ENCODE data around the gene RPH3AL. TPM values are rescaled to one million over a fixed set of nuclear protein-coding genes. Genes with fewer than 3 reads are reported as not detected.

Gene RPH3AL
- total and polyA plus RNA-seq, 4 experiments from 2014 or later, result 1.7 to 5.9 (median 4.0) TPM

DNA sequence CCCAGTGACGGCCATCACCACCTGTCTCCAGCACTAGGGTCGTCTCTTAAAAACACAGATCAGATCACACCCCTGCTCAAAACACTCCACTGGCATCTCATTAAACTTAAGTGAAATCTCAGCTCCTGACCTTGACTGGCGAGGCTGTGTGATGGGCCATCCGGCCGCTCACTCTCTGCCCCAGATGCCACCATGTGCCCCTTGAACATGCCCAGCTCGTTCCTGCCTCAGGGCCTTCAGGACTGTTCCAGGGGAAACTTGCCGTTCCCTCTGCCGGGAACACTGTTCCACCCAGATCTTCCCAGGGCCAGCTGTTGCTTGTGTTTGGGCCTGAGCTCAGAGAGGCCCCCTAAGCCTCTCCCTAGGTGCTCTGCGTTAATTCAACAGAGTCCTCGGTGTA, 39.4 kb downstream of the RPH3AL start:
- DNase-seq, result no peak
- no peak overlapping the region for H3K4me3 Mint-ChIP-seq
- peaks cover 0 to 3% (median 0%) of the 10 kb centered on the region in 8 donors for H3K9me3 Mint-ChIP-seq
- peak overlapping the region in 1 of 7 donors; percentile 2 for H3K27ac Mint-ChIP-seq
- peaks cover 0 to 6% (median 0%) of the 10 kb centered on the region in 4 donors for H3K4me1 Mint-ChIP-seq
- no peaks in the 10 kb centered on the region for H3K27me3 Mint-ChIP-seq
- H3K36me3 Mint-ChIP-seq, result peaks cover 0 to 2% of the 10 kb centered on the region in 2 donors
- no peaks in the 10 kb centered on the region for H3K9me3 ChIP-seq (ENCODE audit: control insufficient read depth in 1 of 2, low read length in 2 of 2)
- no peaks in the 10 kb centered on the region for H3K36me3 ChIP-seq (ENCODE audit: insufficient read depth, low read length)
- H3K4me1 ChIP-seq (ENCODE audit: insufficient read depth, low read length), result no peaks in the 10 kb centered on the region
- intact Hi-C loops (cut with micrococcal nuclease), result no loop called here
- H3K4me3 ChIP-seq (ENCODE audit: low read length in 2 of 2), result no peak overlapping the region
- H3K27ac ChIP-seq (ENCODE audit: low read depth, low read length), result no peak overlapping the region
- ChIA-PET POLR2A (ENCODE audit: partially characterized antibody) (no interaction called here), CTCF (ENCODE audit: partially characterized antibody) (no interaction called here)
- H3K27me3 ChIP-seq (ENCODE audit: insufficient read depth, low read length), result no peaks in the 10 kb centered on the region

DNA sequence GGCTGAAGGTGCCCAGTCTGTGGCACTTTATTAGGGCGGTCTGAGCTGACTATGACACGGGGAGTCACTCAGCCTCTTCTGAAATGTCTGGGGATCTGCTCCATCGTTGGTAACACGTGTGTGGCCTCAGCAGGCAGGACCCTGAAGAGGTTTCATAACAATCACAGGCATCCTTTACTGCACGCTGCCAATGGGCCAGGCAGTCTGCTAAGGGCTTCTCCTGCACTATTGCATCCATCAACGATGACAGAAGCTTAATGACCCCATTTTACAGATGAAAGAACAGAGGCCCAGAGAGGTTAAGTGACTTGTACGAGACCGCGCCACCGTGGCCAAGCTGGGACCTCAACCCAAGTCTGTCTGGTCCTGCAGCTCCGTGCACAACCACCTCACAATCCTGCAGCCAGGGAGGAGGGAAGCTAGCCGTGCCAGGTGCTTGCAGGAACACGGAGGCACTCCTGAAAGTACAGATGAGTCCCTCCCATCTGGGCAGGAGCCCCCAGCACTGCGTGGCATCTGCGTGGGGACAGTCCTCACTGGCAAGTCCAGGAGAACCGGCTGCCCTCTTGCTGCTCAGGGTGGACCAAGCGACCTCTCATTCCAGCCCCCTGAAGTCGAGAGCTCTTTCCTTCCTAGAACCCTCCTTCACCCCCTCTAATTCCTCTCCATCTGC, 40.0 kb downstream of the RPH3AL start:
- Histone ChIP-seq H3K27ac (ENCODE audit: low read depth, low read length) (no peak overlapping the region), H3K36me3 (ENCODE audit: insufficient read depth, low read length) (no peaks in the 10 kb centered on the region), H3K27me3 (ENCODE audit: insufficient read depth, low read length) (no peaks in the 10 kb centered on the region), H3K4me3 (ENCODE audit: low read length in 2 of 2) (no peak overlapping the region), H3K9me3 (ENCODE audit: control insufficient read depth in 1 of 2, low read length in 2 of 2) (no peaks in the 10 kb centered on the region), H3K4me1 (ENCODE audit: insufficient read depth, low read length) (no peaks in the 10 kb centered on the region)
- peaks cover 0 to 6% (median 0%) of the 10 kb centered on the region in 4 donors for H3K4me1 Mint-ChIP-seq
- CTCF ChIA-PET (ENCODE audit: partially characterized antibody), result no interaction called here
- intact Hi-C loops (cut with micrococcal nuclease), result no loop called here
- no peaks in the 10 kb centered on the region for H3K27me3 Mint-ChIP-seq
- no peak overlapping the region for H3K27ac Mint-ChIP-seq
- H3K36me3 Mint-ChIP-seq, result no peaks in the 10 kb centered on the region
- H3K4me3 Mint-ChIP-seq, result no peak overlapping the region
- POLR2A ChIA-PET (ENCODE audit: partially characterized antibody), result no interaction called here
- H3K9me3 Mint-ChIP-seq, result peaks cover 0 to 3% (median 0%) of the 10 kb centered on the region in 8 donors
- DNase-seq, result no peak

DNA sequence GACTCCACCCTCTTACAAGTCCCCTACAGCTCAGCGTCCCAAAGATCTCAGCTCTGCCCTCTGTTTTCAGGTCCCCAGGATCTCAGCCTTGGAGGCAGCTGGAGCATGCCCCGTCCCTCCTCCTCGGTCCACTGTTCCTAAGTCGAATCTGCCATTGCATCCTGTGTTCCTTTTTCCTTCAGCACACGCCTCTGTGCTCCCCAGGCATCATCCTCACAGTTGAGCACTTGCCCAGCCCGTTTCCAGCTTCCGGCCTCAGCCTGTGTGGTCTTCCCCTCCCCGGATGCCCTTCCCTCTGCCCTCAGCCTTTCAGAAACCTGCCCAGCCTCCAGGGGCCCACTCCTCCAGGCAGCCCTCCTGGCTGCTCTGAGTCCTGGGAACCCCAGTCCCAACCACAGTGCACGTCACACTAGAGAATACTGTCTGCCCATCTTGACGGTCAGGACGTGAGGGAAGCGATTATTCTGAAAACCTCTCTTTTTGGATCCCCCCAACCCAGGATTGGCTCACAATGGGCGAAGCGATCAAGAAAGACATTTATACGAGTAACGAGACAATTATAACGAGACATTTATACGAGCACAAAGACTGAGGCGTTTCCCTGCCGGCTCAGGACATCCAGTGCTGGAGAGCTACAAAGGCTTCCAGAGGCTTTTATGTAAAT, 41.4 kb downstream of the RPH3AL start:
- Histone ChIP-seq H3K27me3 (ENCODE audit: insufficient read depth, low read length) (no peaks in the 10 kb centered on the region), H3K27ac (ENCODE audit: low read depth, low read length) (no peak overlapping the region), H3K9me3 (ENCODE audit: control insufficient read depth in 1 of 2, low read length in 2 of 2) (no peaks in the 10 kb centered on the region), H3K4me1 (ENCODE audit: insufficient read depth, low read length) (no peaks in the 10 kb centered on the region), H3K4me3 (ENCODE audit: low read length in 2 of 2) (no peak overlapping the region), H3K36me3 (ENCODE audit: insufficient read depth, low read length) (no peaks in the 10 kb centered on the region)
- peaks cover 0 to 6% (median 0%) of the 10 kb centered on the region in 4 donors for H3K4me1 Mint-ChIP-seq
- ChIA-PET CTCF (ENCODE audit: partially characterized antibody) (no interaction called here), POLR2A (ENCODE audit: partially characterized antibody) (no interaction called here)
- no peak overlapping the region for H3K4me3 Mint-ChIP-seq
- H3K9me3 Mint-ChIP-seq, result peaks cover 0 to 3% (median 0%) of the 10 kb centered on the region in 8 donors
- no peak for DNase-seq
- H3K27ac Mint-ChIP-seq, result no peak overlapping the region
- H3K36me3 Mint-ChIP-seq, result no peaks in the 10 kb centered on the region
- intact Hi-C loops (cut with micrococcal nuclease), result no loop called here
- H3K27me3 Mint-ChIP-seq, result no peaks in the 10 kb centered on the region

DNA sequence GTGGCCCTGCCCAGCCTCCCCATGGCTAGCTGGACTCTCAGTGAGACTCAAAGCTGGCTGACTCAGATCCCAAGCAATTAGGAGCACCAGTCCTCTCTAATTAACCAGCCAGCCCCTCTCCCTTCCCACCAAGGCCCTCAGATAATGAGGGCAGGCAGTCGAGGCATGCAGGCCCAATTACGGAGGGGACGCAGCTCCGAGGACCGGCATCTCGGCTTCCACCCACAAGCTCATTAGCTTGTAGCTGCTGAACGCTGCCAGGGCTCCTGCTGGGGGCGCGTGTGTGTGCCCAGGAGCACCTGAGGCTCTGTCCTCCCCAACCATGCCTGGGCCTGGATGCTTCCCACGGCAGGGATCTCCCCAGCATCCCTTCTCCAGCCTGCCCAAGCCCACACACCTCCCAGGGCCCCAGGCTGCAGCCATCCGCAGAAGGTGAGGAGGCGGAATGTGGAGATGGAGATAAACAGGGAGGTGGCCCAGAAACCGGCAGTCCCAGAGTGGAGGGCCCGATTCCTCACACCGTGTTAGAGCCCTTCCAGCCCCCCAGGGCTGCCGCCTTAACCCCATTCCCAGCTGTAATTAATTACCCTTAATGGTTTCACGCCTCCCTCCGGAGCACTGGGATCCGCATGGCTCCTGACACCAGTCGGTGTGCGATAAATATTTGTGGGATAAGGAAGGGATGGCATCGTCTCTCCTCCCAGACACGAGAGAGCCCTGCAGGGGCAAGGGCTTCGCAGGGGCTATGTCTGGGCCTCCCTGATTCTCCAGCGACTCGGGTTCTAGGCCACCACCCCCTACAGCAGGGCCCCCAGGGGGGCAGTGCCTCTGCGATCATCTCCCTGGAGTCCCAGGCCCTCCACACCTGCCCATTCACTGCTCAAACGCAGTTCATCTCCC, 42.2 kb downstream of the RPH3AL start:
- no peaks in the 10 kb centered on the region for H3K27me3 Mint-ChIP-seq
- Histone ChIP-seq H3K9me3 (ENCODE audit: control insufficient read depth in 1 of 2, low read length in 2 of 2) (no peaks in the 10 kb centered on the region), H3K4me3 (ENCODE audit: low read length in 2 of 2) (no peak overlapping the region), H3K27ac (ENCODE audit: low read depth, low read length) (no peak overlapping the region), H3K4me1 (ENCODE audit: insufficient read depth, low read length) (no peaks in the 10 kb centered on the region), H3K27me3 (ENCODE audit: insufficient read depth, low read length) (no peaks in the 10 kb centered on the region), H3K36me3 (ENCODE audit: insufficient read depth, low read length) (no peaks in the 10 kb centered on the region)
- no peaks in the 10 kb centered on the region for H3K36me3 Mint-ChIP-seq
- CTCF ChIA-PET (ENCODE audit: partially characterized antibody), result no interaction called here
- POLR2A ChIA-PET (ENCODE audit: partially characterized antibody), result no interaction called here
- peaks cover 0 to under 1% (median 0%) of the 10 kb centered on the region in 8 donors for H3K9me3 Mint-ChIP-seq
- intact Hi-C loops (cut with micrococcal nuclease), result no loop called here
- H3K27ac Mint-ChIP-seq, result no peak overlapping the region
- H3K4me1 Mint-ChIP-seq, result peaks cover 0 to 3% (median 0%) of the 10 kb centered on the region in 4 donors
- DNase-seq, result no peak
- no peak overlapping the region for H3K4me3 Mint-ChIP-seq

DNA sequence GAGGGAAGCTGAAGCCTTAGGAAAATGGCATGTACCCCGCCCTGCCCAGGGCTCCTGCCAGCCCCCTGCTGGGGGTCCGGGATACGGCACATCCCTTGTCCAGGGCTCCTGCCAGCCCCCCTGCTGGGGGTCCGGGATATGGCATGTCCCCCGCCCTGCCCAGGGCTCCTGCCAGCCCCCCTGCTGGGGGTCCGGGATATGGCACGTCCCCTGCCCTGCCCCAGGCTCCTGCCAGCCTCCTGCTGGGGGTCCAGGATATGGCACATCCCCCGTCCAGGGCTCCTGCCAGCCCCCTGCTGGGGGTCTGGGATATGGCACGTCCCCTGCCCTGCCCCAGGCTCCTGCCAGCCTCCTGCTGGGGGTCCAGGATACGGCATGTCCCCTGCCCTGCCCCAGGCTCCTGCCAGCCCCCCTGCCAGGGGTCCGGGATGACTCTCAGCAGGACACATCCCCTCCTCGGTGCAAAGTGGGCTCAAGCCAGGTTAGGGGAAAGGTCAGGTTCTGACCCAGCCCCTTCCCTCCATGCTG, 43.2 kb downstream of the RPH3AL start:
- Histone ChIP-seq H3K36me3 (ENCODE audit: insufficient read depth, low read length) (no peaks in the 10 kb centered on the region), H3K27ac (ENCODE audit: low read depth, low read length) (no peak overlapping the region), H3K27me3 (ENCODE audit: insufficient read depth, low read length) (no peaks in the 10 kb centered on the region), H3K9me3 (ENCODE audit: control insufficient read depth in 1 of 2, low read length in 2 of 2) (no peaks in the 10 kb centered on the region), H3K4me1 (ENCODE audit: insufficient read depth, low read length) (no peaks in the 10 kb centered on the region), H3K4me3 (ENCODE audit: low read length in 2 of 2) (no peak overlapping the region)
- no peak overlapping the region for H3K4me3 Mint-ChIP-seq
- CTCF ChIA-PET (ENCODE audit: partially characterized antibody), result no interaction called here
- DNase-seq, result no peak
- no peaks in the 10 kb centered on the region for H3K9me3 Mint-ChIP-seq
- no peak overlapping the region for H3K27ac Mint-ChIP-seq
- H3K4me1 Mint-ChIP-seq, result peaks cover 0 to 2% (median 0%) of the 10 kb centered on the region in 4 donors
- no peaks in the 10 kb centered on the region for H3K27me3 Mint-ChIP-seq
- POLR2A ChIA-PET (ENCODE audit: partially characterized antibody), result no interaction called here
- no peaks in the 10 kb centered on the region for H3K36me3 Mint-ChIP-seq
- intact Hi-C loops (cut with micrococcal nuclease), result no loop called here

DNA sequence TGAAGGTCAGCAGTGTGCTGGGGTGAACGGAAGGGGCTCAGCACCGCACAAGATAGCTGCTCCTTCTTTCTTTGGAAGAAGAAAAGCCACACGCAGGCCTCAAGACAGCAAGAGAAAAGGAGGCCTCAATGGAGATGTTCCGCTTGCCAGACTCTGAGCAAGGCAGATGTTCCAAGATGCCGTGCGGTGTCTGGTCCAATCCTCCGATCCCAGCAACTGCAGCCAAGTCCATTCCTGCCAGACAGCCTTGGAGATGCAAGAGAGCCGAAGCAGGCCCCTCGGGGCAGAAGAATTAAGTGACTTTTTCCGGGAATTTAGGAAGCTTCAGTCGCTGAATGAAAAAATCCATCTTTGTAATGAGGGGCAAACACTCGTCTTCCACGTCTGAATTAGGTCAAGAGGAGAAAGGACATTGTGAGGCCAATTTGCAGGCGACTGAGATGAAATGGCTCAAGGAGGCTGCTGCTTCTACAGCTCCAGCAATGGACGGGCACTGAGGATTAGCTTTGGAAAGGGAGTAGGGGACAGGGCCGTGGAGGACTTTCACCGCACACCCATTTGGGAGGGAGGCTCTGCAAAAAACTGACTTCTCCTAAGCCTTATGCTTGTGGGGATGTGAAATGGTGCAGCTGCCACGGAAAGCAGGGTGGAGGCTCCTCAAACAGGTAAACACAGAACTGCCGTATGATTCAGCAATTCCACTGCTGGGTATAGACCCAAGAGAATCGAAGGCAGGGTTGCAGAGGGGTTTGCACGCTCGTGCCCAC, 44.7 kb downstream of the RPH3AL start:
- CTCF ChIA-PET (ENCODE audit: partially characterized antibody), result no interaction called here
- intact Hi-C loops (cut with micrococcal nuclease), result no loop called here
- POLR2A ChIA-PET (ENCODE audit: partially characterized antibody), result no interaction called here
- no peak overlapping the region for H3K4me3 ChIP-seq (ENCODE audit: low read length in 2 of 2)
- no peaks in the 10 kb centered on the region for H3K36me3 ChIP-seq (ENCODE audit: insufficient read depth, low read length)
- no peaks in the 10 kb centered on the region for H3K4me1 ChIP-seq (ENCODE audit: insufficient read depth, low read length)
- no peak for DNase-seq
- no peaks in the 10 kb centered on the region for H3K27me3 ChIP-seq (ENCODE audit: insufficient read depth, low read length)
- H3K4me1 Mint-ChIP-seq, result peaks cover 0 to 2% (median 0%) of the 10 kb centered on the region in 4 donors
- peaks cover 0 to 1% of the 10 kb centered on the region in 2 donors for H3K27me3 Mint-ChIP-seq
- no peaks in the 10 kb centered on the region for H3K9me3 ChIP-seq (ENCODE audit: control insufficient read depth in 1 of 2, low read length in 2 of 2)
- no peak overlapping the region for H3K27ac ChIP-seq (ENCODE audit: low read depth, low read length)
- H3K9me3 Mint-ChIP-seq, result no peaks in the 10 kb centered on the region
- no peaks in the 10 kb centered on the region for H3K36me3 Mint-ChIP-seq
- no peak overlapping the region for H3K4me3 Mint-ChIP-seq
- peak overlapping the region in 2 of 7 donors; percentile 41 to 83 for H3K27ac Mint-ChIP-seq

Measured in CD4-positive, alpha-beta memory T cell (primary cell).